Neural cell (in vitro differentiated cells): ENCODE measurements around the gene ARFIP2. TPM values are rescaled to one million over a fixed set of nuclear protein-coding genes. Genes with fewer than 3 reads are reported as not detected.

ENCODE experiments used
- H2AFZ ChIP-seq: fragments of 200-600, 300-800 bp; sonication (generic), shearing (Covaris generic); 2 replicates; pipeline ENCODE4 v1.6.0; 2014; ENCODE audit warnings: low read depth, mild to moderate bottlenecking, antibody characterized with exemption, low read length, moderate library complexity
- H3F3A ChIP-seq: fragments of 200-600 bp; shearing (Covaris generic); 2 replicates; pipeline ENCODE4 v1.6.1; 2016; ENCODE audit warnings: mild to moderate bottlenecking, moderate library complexity, mixed read lengths, antibody characterized with exemption, low read length; ENCODE audit not compliant: insufficient read depth, poor library complexity, severe bottlenecking
- H3K27ac ChIP-seq: fragments of 200-600, 300-800 bp; sonication (generic), shearing (Covaris generic); 2 replicates; pipeline ENCODE4 v1.5.1; 2014; ENCODE audit warnings: mild to moderate bottlenecking, low read length, moderate library complexity
- H3K27me3 ChIP-seq: fragments of 300-800, 200-600 bp; sonication (generic), shearing (Covaris generic); 2 replicates; pipeline ENCODE4 v1.6.0; 2014; ENCODE audit warnings: mild to moderate bottlenecking, low read depth, low read length, moderate library complexity; ENCODE audit not compliant: insufficient read depth
- H3K36me3 ChIP-seq: fragments of 300-800, 200-600 bp; sonication (generic), shearing (Covaris generic); 2 replicates; pipeline ENCODE4 v1.5.1; 2014; ENCODE audit warnings: mild to moderate bottlenecking, antibody characterized with exemption, low read length, moderate library complexity; ENCODE audit not compliant: insufficient read depth
- H3K4me2 ChIP-seq: fragments of 300-800, 200-600 bp; sonication (generic), shearing (Covaris generic); 2 replicates; pipeline ENCODE4 v1.6.0; 2014; ENCODE audit warnings: mild to moderate bottlenecking, low read length
- H3K4me3 ChIP-seq: fragments of 300-800, 200-600 bp; sonication (generic), shearing (Covaris generic); 2 replicates; pipeline ENCODE4 v1.5.1; 2014; ENCODE audit warnings: mild to moderate bottlenecking, low read length, moderate library complexity
- H3K79me2 ChIP-seq: fragments of 200-600 bp; shearing (Covaris generic); replicated peaks from 2 replicates; pipeline ENCODE4 v1.6.0; 2014; ENCODE audit warnings: mild to moderate bottlenecking, low read length, moderate library complexity; ENCODE audit not compliant: insufficient read depth
- H3K9ac ChIP-seq: fragments of 300-800, 200-600 bp; sonication (generic), shearing (Covaris generic); 2 replicates; pipeline ENCODE4 v1.6.1; 2016; ENCODE audit warnings: mild to moderate bottlenecking, low read length, mixed read lengths
- H3K9me2 ChIP-seq: fragments of 200-600 bp; shearing (Covaris generic); 2 replicates; pipeline ENCODE4 v1.6.1; 2016; ENCODE audit warnings: mild to moderate bottlenecking, low read length, mixed read lengths; ENCODE audit not compliant: insufficient read depth
- H3K9me3 ChIP-seq: fragments of 200-600, 300-800 bp; sonication (generic), shearing (Covaris generic); 2 replicates; pipeline ENCODE4 v1.6.1; 2016; ENCODE audit warnings: mild to moderate bottlenecking, mixed run types, low read length, moderate library complexity, mixed read lengths
- H4K20me1 ChIP-seq: fragments of 200-600 bp; shearing (Covaris generic); 2 replicates; pipeline ENCODE4 v1.6.1; 2016; ENCODE audit warnings: mild to moderate bottlenecking, mixed run types; ENCODE audit not compliant: insufficient read depth
- CTCF ChIP-seq: fragments of 450-650 bp; IDR thresholded peaks from 2 replicates; pipeline ENCODE4 v1.5.1; 2014; ENCODE audit warnings: antibody characterized with exemption, mild to moderate bottlenecking, moderate library complexity; ENCODE audit not compliant: poor library complexity, severe bottlenecking
- EP300 ChIP-seq: fragments of 450-650 bp; conservative IDR thresholded peaks from 2 replicates; pipeline ENCODE4 v1.6.1; 2014; ENCODE audit warnings: antibody characterized with exemption, mild to moderate bottlenecking, moderate library complexity; ENCODE audit not compliant: poor library complexity, severe bottlenecking
- EZH2 ChIP-seq: fragments of 200-600, 300-800 bp; shearing (Covaris generic), sonication (generic); IDR thresholded peaks from 2 replicates; pipeline ENCODE4 v1.6.1; 2014; ENCODE audit warnings: antibody characterized with exemption, low read length, borderline replicate concordance, mild to moderate bottlenecking; ENCODE audit not compliant: insufficient read depth, poor library complexity, severe bottlenecking
- MXI1 ChIP-seq: fragments of 450-650 bp; conservative IDR thresholded peaks from 2 replicates; pipeline ENCODE4 v1.6.1; 2014; ENCODE audit warnings: antibody characterized with exemption, mild to moderate bottlenecking; ENCODE audit not compliant: poor library complexity, severe bottlenecking
- POLR2AphosphoS5 ChIP-seq: IDR thresholded peaks from 2 replicates; pipeline ENCODE4 v1.6.1; 2012
- RAD21 ChIP-seq: fragments of 450-650 bp; conservative IDR thresholded peaks from 2 replicates; pipeline ENCODE4 v1.6.1; 2014; ENCODE audit warnings: antibody characterized with exemption, mild to moderate bottlenecking, moderate library complexity
- REST ChIP-seq: IDR thresholded peaks from 2 replicates; pipeline ENCODE4 v1.6.1; 2012; ENCODE audit warnings: borderline replicate concordance
- SMC3 ChIP-seq: fragments of 450-650 bp; conservative IDR thresholded peaks from 2 replicates; pipeline ENCODE4 v1.6.1; 2014; ENCODE audit warnings: antibody characterized with exemption, mild to moderate bottlenecking, moderate library complexity; ENCODE audit not compliant: poor library complexity
- TAF1 ChIP-seq: IDR thresholded peaks from 2 replicates; pipeline ENCODE4 v1.6.1; 2012; ENCODE audit warnings: low read depth
- polyA plus RNA-seq: library from polyadenylated mRNA; depleted of rRNA; stranded (reverse); fragments of >200 nt; gene quantifications from 2 replicates; pipeline ENCODE4 v1.2.3, GENCODE V29; 2014

Gene ARFIP2
- polyA plus RNA-seq, 1 donor from 2014 or later = 83.7 TPM

- Histone ChIP-seq H3K4me3 (no peak overlapping the region), H3K9me2 (no peaks in the 10 kb centered on the region), H3K27me3 (no peaks in the 10 kb centered on the region), H3F3A (no peaks in the 10 kb centered on the region), H3K27ac (no peak overlapping the region), H3K79me2 (no peaks in the 10 kb centered on the region), H4K20me1 (no peaks in the 10 kb centered on the region), H3K36me3 (peaks cover 8% of the 10 kb centered on the region), H3K4me2 (no peak overlapping the region), H3K9ac (no peak overlapping the region), H3K9me3 (no peaks in the 10 kb centered on the region), H2AFZ (no peak overlapping the region)
- TF ChIP-seq POLR2AphosphoS5 (no peak), EZH2 (no peak), RAD21 (no peak), MXI1 (no peak), EP300 (no peak), SMC3 (no peak), REST (no peak), TAF1 (no peak), CTCF (no peak)
Measured at GRCh38 chr11:6448574-6448973, 32.6 kb downstream of the ARFIP2 start.

GRCh38 chr11:6443269-6444003 is 37.7 kb downstream of the ARFIP2 start:
- H3K79me2 ChIP-seq = no peaks in the 10 kb centered on the region
- H3K27ac ChIP-seq = no peak overlapping the region
- no peaks in the 10 kb centered on the region for H3K9me2 ChIP-seq
- H3K36me3 ChIP-seq = no peaks in the 10 kb centered on the region
- no peak overlapping the region for H3K9ac ChIP-seq
- no peaks in the 10 kb centered on the region for H3K9me3 ChIP-seq
- TF ChIP-seq EZH2 = no peak
- TF ChIP-seq POLR2AphosphoS5 = no peak
- no peak for TF ChIP-seq TAF1
- TF ChIP-seq MXI1 = no peak
- TF ChIP-seq SMC3 = peak; percentile 70
- no peak for TF ChIP-seq EP300
- no peak for TF ChIP-seq REST
- peak; percentile 65 for TF ChIP-seq RAD21
- TF ChIP-seq CTCF = peak; percentile 67
- no peak overlapping the region for H2AFZ ChIP-seq
- no peaks in the 10 kb centered on the region for H3K27me3 ChIP-seq
- H3K4me3 ChIP-seq = no peak overlapping the region
- H4K20me1 ChIP-seq = no peaks in the 10 kb centered on the region
- no peak overlapping the region for H3K4me2 ChIP-seq
- no peaks in the 10 kb centered on the region for H3F3A ChIP-seq
